ENCODE measurements around the gene DIPK1C.

- TF ChIP-seq EZH2 (IDR thresholded peaks at IDR 0.05; ENCODE audit: low read length) (no peak), CTCF (optimal IDR thresholded peaks at IDR 0.05 in 1 of 3, IDR thresholded peaks at IDR 0.05 in 1 of 3, conservative IDR thresholded peaks at IDR 0.05 in 1 of 3; ENCODE audit: extremely low read depth in 1 of 3, insufficient read depth in 2 of 3, low read length in 3 of 3) (no peak)
Measured at GRCh38 chr18:74451148-74451547, 6.0 kb downstream of the DIPK1C start.

Measured in keratinocyte (primary cell).